ENCODE results near the gene PRRT2.
A peak's percentile ranks its signal among the peaks of the same experiment; 100 is the strongest.

The PRRT2 gene

DNA sequence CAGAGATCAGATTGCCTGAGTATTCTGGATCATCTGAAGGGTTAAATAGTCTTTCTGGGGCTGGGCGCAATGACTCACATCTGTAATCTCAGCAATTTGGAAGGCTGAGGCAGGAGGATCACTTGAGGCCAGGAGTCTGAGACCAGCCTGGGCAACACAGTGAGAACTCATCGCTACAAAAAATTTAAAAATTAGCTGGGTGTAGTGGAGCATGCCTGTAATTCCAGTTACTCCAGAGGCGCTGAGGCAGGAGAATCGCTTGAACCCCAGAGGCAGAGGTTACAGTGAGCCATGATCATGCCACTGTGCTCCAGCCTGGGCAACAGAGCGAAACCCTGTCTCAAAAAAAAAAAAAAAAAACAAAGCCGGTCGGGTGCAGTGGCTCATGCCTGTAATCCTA, 23.9 kb downstream of the PRRT2 start:
- DNase-seq = no peak

DNA sequence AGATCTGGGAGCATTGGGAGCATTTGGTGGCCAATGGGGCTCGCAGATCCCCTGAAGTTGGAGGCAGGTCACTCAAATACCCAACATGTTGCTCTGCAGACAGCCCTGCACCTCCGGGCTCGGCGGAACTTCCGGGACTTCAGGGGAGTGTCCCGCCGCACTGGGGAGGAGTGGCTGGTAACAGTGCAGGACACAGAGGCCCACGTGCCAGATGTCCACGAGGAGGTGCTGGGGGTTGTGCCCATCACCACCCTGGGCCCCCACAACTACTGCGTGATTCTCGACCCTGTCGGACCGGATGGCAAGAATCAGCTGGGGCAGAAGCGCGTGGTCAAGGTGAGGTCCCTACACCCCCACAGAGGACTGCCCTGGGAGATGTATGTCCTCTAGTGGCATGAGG, 24.6 kb downstream of the PRRT2 start:
- no peak for DNase-seq

DNA sequence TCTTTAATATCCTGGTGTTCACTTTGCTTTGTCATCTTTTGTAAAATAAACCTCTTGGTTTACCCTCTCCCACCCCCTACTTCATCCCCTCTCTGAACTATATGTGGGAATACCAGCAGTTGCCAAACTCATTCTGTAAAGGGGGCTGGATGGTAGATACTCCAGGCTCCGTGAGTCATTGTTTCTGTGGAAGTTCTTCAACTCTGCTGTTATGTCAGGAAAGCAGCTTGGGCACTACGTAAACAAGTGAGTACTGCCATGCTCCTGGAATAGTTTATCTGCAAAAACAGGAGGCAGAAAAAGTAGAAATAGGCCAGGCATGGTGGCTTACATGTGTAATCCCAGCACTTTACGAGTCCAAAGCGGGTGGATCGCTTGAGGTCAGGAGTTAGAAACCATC, 25.8 kb downstream of the PRRT2 start:
- no peak for DNase-seq

DNA sequence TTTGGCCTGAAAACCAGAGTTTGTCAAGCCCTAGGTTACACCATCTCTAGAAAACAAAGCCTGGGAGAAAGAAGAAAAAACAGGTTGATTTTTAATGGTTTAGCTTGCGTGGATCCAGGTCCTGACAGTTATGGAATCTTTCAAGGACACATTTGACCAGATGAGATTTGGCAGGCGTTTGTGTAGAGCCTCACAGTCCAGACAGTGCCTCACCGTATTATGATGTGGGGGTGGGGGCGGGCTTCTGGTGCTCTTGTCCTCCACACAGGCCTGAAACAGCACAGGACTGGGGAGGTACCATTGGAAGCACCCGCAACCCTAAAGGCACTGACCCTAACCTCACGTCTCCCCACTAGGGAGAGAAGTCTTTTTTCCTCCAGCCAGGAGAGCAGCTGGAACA, 27.8 kb downstream of the PRRT2 start:
- no peak for DNase-seq

DNA sequence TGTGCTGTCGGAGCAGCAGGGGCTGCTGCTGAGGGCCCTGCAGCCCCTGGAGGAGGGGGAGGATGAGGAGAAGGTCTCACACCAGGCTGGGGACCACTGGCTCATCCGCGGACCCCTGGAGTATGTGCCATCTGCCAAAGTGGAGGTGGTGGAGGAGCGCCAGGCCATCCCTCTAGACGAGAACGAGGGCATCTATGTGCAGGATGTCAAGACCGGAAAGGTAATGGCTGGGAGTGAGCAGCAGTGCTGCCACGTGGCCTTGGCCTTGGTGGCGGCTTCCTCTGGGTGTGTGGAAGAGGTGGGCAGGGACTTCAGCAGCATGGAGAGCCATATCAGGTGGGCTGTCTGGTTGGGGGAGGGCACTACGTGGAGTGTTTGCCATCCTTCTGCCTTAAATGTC, 28.2 kb downstream of the PRRT2 start:
- no peak for DNase-seq

DNA sequence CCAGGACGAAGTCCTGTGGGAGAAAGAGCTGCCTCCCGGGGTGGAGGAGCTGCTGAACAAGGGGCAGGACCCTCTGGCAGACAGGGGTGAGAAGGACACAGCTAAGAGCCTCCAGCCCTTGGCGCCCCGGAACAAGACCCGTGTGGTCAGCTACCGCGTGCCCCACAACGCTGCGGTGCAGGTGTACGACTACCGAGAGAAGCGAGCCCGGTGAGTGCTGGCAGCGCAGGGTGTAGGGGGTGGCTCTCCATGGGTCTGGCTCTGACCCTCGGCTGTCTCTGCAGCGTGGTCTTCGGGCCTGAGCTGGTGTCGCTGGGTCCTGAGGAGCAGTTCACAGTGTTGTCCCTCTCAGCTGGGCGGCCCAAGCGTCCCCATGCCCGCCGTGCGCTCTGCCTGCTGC, 29.6 kb downstream of the PRRT2 start:
- DNase-seq = no peak

DNA sequence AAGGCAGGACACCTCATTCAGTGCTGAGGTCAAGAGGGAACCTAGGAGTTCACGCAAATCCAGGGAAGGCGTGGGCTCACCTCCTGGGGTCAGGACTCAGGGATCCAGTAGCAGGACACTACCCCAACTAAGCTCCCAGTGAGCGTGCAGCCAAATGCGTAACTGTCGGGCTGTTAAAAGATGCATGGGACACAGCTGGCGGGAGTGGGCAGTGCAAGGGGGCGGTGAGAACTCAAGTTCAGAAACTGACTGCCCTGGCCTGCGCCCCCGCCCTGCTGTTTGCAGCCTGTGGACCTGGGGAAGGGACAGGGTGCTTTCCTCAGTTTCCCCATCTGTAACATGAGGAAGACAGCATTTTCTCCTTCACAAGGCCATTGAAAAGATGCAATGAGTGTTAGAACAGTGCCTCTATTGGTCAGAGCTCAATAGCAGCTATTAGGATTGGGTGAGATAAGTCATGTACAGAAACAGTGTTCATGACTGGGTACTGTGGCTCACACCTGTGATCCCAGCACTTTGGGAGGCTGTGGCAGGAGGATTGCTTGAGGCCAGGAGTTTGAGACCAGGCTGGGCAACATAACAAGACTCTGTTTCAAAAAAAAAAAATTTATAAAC, 30.8 kb downstream of the PRRT2 start:
- DNase-seq = no peak

DNA sequence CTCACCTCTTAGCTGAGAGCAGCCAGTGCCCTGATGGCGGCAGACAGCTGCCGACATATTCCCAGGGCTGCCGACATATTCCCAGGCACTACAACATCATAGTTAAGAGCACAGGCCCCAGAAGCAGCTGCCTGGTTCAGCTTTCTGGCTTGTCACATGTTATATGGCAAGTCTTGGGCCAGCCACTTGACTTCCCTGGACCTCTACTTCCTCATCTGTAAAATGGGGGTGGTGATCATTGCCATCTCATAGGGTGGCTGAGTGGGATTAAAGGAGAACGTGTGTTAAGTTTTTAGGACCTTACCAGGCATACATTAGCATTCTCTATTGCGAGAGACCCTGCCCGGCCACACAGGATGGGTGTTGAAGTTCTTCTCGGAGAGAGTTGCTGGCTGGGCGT, 31.9 kb downstream of the PRRT2 start:
- DNase-seq = no peak

DNA sequence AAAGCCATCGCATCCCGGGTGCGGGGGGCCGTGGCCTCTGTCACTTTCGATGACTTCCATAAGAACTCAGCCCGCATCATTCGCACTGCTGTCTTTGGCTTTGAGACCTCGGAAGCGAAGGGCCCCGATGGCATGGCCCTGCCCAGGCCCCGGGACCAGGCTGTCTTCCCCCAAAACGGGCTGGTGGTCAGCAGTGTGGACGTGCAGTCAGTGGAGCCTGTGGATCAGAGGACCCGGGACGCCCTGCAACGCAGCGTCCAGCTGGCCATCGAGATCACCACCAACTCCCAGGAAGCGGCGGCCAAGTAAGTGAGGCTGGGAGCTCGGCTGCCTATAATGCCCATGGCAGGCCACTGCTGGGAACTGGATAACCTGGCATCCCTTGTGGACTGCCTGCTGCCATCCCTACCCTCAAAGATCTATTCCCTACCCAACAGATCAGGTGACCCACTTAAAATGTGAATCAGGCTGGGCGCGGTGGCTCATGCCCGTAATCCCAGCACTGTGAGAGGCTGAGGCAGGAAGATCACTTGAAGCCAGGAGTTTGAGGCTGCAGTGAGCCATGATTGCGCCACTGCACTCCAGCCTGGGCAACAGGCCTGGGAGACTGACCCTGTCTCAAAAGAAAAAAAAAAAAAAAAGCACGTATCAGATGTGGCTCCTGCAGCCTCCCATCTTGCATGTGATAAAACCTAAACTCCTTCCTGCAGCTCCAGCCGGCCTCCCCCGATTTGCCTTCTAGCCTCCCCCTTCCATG, 32.8 kb downstream of the PRRT2 start:
- DNase-seq = no peak

DNA sequence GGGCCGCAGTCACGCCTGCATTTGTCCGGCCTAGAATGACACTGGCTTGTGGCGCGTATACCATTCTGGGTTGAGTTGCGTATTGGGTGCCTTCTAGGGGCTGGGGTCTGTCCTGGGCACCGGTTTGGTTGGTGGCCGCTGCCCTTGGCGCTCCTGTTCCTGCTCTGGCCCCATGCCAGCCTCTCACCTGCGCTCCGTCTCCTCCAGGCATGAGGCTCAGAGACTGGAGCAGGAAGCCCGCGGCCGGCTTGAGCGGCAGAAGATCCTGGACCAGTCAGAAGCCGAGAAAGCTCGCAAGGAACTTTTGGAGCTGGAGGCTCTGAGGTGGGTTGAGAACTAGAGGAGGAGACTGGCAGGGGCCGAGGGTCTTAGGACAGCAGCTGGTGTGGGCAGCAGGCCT, 33.7 kb downstream of the PRRT2 start:
- no peak for DNase-seq

DNA sequence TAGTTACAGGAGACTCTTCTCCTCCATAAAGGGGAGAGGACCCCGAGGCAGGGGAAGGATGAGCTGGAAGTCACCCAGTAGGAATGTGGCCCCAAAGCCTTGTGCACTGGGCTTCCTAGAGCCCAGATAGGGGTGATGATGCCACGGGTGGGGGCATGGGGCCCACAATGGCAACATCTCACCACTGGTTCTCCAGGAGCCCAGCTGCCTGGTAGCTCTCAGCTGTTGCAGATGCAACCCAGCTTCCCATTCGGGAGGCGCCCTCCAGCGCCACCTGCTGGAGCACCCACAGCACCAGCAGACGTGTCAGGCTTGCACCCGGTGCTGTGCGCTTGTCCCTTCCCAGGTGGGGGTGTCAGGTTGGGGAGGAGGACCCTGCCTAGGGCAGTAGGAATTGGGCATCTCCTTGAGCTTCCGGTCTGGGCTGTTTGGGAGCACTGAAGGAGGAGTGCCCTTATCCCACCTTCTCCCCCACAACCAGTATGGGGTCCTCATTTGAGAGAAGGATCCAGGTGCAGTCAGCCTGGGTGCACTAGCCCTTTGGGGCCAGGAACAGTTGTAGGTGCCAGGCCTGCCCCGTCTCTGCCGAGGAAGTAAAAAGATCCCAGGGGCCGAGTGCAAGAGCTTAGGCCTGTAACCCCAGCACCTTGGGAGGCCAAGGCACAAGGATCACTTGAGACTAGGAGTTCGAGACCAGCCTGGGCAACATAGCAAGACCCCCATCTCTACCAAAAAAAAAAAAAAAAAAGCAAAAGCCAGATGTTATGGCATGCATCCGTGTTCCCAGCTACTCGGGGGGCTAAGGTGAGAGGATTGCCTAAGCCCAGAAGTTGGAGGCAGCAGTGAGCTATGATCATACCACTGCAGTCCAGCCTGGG, 36.7 kb downstream of the PRRT2 start:
- DNase-seq = peak; percentile 82

DNA sequence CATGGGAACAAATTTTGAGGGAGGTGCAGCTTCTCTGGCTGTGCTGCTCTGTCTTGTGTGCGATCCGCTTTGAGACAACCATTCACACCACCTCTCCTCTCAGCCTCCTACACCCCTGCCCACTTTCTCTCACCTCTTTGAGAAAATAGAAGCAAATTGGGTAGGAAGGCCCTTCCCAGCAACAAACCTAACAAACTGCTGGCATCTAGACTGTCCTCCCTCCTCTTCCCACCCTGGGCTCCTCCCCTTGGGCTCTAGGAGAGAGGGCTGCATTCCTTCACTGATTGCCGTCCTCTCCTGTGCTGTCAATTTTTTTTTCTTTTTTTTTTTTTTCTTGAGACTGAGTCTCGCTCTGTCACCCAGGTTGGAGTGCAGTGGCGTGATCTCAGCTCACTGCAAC, 37.5 kb downstream of the PRRT2 start:
- no peak for DNase-seq

DNA sequence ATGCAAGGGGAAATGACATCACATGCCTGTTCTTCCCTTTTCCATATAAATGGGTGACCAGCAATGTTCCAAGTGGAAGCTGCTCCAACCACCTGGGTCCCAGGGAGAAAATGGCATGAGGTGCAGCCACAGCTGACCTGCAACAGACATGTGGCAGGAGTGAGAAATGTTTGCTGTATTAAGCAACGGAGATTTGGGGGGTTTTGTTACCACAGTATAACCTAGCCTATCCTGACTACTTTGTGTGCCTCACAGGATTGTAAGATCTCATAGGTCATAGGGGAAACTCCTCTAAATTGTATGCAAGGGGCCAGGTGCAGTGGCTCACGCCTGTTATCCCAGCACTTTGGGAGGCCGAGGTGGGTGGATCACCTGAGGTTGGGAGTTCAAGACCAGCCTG, 39.0 kb downstream of the PRRT2 start:
- no peak for DNase-seq

DNA sequence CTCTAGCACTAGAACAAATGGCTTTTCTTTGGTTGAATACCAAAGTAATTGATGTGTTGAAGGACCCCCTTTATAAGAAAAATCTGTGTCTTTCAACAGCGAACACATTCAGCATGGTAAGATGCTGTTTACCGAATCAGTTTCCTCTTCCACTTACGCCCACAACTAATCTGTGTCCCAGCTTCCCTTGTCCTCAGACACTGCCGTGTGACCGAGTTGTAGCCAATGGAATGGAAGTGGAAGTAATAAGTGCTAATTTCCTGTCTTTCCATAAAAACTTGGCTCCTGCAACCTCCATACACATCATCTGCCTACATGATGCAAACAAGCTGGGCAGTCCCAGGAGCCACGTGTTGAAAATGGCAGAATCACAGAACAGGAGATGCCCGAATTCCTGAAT, 40.7 kb downstream of the PRRT2 start:
- no peak for DNase-seq

DNA sequence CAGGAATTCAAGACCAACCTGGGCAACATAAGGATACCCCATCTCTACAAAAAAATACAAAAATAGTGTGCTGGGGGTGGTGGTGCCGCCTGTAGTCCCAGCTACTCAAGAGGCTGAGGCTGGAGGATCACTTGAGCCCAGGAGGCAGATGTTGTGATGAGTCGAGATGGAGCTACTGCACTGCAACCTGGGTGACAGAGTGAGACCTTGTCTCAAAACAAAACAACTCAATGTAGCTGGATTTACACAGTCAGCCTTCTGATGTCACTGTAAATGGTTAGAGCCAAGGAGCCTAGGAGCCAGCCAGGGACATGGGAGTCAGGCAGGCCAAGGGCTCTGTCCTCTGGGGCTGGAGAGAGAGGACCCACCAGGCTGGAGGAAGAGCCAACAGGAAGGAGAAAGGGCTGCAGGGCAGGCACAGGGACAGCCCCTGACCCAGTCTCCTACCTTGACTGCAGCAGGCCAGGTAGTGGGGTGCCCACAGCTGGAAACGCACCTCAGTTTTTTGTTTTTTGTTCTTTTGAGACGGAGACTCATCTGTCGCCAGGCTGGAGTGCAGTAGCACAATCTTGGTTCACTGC, 42.6 kb downstream of the PRRT2 start:
- no peak for DNase-seq

DNA sequence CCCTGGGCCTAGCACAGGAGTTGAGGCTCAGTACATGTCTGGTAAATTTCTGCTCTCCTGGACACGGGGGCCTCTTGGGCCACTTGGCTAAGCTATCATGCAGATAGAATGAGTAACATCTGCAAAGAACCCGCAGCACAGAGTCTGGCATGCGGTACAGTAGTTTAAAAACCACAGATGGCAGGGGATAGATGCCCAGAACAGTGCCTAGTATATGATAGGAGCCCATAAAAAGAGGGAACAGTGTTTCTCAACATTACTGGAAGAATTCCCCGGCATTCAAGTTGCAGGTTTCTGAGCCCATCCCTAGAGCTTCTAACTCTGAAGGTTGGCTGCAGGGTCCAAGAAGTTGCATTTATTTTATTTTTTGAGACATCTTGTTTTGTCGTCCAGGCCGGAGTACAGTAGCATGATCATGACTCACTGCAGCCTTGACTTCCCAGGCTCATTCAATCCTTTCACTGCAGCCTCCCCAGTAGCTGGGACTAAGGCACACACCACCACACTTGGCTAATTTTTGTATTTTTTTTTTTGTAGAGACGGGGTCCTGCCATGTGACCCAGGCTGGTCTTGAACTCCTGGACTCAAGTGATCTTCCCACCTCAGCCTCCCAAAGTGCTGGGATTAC, 45.3 kb downstream of the PRRT2 start:
- no peak for DNase-seq

DNA sequence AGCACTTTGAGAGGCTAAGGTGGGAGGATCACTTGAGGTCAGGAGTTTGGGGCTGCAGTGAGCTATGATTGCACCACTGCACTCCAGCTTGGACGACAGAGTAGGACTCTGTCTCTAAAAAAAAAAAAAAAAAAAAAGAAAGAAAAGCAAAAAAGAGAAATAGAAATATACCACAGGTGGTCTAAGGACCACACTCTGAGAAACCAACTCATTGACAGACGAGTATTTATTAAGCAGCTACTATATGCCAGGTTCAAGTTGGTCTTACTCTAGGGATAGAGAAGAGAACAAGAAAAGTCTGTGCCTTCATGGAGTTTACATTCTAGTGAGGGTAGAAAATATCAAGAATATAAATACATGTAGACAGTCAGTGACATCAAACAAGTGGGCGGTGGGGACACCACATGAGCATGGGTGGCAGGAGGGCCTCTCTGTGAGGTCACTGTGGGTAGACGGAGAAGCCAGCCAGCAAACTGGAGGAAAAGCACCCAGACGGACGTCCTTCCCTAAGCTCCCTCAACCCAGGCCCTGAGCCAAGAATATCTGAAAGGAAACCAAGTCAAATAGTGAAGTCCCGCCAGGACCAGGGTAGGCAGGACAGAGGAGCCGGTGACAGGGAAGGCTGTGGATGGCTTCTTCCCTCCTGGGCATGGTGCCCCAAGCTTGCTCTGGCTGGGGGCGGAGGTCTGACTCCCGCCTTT, 46.3 kb downstream of the PRRT2 start:
- no peak for DNase-seq

DNA sequence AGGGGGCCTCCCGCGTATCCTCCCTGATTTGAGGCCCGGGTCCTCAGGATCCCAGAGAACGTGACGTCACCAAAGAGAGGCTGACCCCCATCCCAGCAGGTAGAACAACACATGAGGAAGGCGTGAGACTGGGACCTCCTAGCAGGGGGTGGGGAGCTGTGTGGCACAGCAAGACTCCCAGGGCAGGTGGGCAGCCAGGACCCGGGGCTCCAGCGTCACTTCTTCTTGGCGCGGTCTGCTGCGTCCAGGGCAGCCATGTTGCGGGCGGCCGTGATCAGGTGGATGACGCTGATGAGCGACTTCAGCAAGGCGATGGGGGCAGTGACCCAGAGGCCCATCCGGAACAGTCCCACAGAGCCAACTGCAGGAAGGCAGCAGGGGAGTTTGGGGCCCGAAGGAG, 47.0 kb downstream of the PRRT2 start:
- DNase-seq = no peak

DNA sequence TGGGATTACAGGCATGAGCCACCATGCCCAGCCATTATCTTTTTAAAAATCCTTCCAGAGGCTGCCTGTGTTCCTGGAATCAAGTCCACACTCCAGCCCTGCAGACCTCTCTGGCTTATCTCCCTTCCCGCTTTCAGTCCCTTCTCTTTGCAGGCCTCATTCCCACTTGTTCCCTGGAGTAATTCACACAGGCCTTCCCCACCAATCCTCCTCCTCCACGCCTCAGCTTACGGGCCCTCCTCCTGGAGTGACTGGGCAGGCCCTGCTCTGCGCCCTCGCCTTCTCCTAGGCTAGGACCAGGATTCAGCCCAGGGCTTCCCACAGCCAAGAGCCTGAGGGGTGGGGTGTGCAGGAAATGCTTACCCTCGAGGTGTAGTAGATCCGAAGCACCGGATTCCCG, 48.2 kb downstream of the PRRT2 start:
- DNase-seq = no peak

DNA sequence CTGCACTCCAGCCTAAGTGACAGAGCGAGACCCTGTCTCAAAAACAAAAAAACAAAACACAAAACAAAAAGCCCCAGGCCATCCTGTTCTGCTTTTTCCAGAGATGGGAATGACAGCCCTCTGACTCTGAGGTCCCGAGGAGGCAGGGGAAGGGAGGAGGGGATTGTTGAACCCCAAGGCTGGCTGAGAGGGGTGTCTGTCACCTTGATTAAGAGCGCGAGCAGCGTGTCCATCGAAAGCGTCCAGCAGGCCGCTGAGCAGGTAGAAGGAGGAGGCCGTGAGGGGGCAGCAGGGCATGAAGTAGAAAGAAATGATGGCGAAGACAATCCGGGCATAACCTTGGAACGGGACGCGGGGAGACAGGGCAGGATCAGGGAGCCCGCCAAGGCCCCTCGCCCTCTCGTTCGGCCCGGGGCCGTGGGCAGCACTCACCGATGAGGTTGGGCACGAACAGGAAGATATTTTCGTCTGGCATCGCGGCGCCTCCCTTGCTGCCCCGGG, 50.4 kb downstream of the PRRT2 start:
- DNase-seq = no peak

DNA sequence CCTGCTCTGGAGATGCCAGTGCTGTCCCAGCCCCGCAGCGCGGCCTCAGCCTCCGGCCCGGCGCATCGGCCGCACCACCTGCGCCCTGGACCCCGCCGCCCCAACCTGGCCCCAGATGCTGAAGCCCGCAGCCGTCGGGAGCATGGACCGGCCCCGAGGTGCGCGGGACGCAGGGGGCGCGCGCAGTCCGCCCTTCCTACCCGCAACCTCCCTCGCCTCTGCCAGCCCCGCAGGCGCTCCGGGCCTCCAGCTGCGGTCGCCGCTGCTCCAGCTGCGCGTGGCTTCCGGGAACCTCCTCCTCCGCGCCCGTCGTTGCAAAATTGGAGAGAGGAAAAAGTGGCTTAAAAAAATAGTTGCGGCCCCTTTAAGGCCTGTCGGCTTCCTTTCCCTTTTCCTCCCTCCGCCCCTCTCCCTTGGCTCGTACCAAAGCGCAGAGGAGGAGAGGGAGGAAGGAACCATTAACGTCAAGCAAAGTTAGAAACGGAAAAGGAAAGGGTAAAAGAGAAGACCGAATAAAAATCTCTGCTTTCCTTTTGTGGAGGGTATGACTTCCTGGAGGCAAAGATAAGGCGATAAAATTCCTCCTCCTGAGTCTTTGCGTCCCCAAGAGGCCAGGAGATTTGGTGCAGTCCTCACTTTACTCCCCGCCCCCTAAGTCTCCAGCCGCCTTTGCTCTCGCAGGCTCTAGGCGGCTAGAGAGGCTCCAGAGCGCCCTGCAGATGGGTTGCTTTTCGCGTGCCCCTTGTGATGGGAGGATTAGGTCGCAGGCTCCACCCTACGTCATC, 51.1 kb downstream of the PRRT2 start, which contains the start of gene CDIPT:
TSS of gene CDIPT (minus strand) at position 343 of the 785 bp plus-strand sequence. CDS start 369 bp downstream, outside the sequence.
- peak; percentile 95 for DNase-seq
